ENCODE measurements around the gene ADAM8. TPM values are rescaled to one million over a fixed set of nuclear protein-coding genes. Genes with fewer than 3 reads are reported as not detected.

Gene ADAM8
- total RNA-seq, 1 experiment from 2014 or later, result 16.8 TPM

GRCh38 chr10:133315847-133316246, 39.2 kb upstream of the ADAM8 start:
- no peaks in the 10 kb centered on the region; the same call in 1 of the 2 replicates for H3K36me3 ChIP-seq (ENCODE audit: control insufficient read depth, insufficient read depth, low read length)
- H3K4me3 ChIP-seq (ENCODE audit: low read depth, low read length), result no peak overlapping the region
- no peaks in the 10 kb centered on the region for H3K27me3 ChIP-seq (replicated peaks; ENCODE audit: control insufficient read depth, insufficient read depth, low read length)
- H3K4me1 ChIP-seq, result peaks cover 7% of the 10 kb centered on the region
- Mint-ChIP-seq H3K36me3 (ENCODE audit: insufficient read depth, unreplicated experiment) (peaks cover 21% of the 10 kb centered on the region), H3K9me3 (ENCODE audit: unreplicated experiment) (peaks cover 12% of the 10 kb centered on the region), H3K27me3 (ENCODE audit: insufficient read depth, unreplicated experiment) (peaks cover 3% of the 10 kb centered on the region), H3K27ac (ENCODE audit: unreplicated experiment) (no peak overlapping the region), H3K4me1 (ENCODE audit: low read depth, unreplicated experiment) (peaks cover 7% of the 10 kb centered on the region), H3K4me3 (ENCODE audit: unreplicated experiment) (no peak overlapping the region)
- TF ChIP-seq CTCF (IDR thresholded peaks at IDR 0.05; ENCODE audit: insufficient read depth in 1 of 2, low read depth in 1 of 2, low read length in 1 of 2, severe bottlenecking in 1 of 2, unreplicated experiment in 1 of 2), result no peak
- DNase-seq, result no peak
- no TSS peak for BruUV-seq (replicated peaks)
- POLR2A ChIA-PET, result interaction anchor here (1.2 kb wide), 1 partner anchor 42 kb away, joined by 3 read pairs; the partner anchor contains the start of gene FUOM
- H3K9me3 ChIP-seq, result peaks cover 9% of the 10 kb centered on the region
- intact Hi-C loops (cut with micrococcal nuclease; ENCODE audit: unreplicated experiment), result no loop called here
- CTCF ChIA-PET, result no interaction called here

GRCh38 chr10:133314911-133315310, 38.2 kb upstream of the ADAM8 start:
- Mint-ChIP-seq H3K27me3 (ENCODE audit: insufficient read depth, unreplicated experiment) (peaks cover 3% of the 10 kb centered on the region), H3K36me3 (ENCODE audit: insufficient read depth, unreplicated experiment) (peaks cover 27% of the 10 kb centered on the region), H3K9me3 (ENCODE audit: unreplicated experiment) (peaks cover 4% of the 10 kb centered on the region), H3K4me3 (ENCODE audit: unreplicated experiment) (no peak overlapping the region), H3K27ac (ENCODE audit: unreplicated experiment) (no peak overlapping the region), H3K4me1 (ENCODE audit: low read depth, unreplicated experiment) (peaks cover 7% of the 10 kb centered on the region)
- H3K4me3 ChIP-seq (ENCODE audit: low read depth, low read length), result no peak overlapping the region
- H3K9me3 ChIP-seq, result no peaks in the 10 kb centered on the region
- BruUV-seq (replicated peaks), result no TSS peak
- no peaks in the 10 kb centered on the region for H3K27me3 ChIP-seq (replicated peaks; ENCODE audit: control insufficient read depth, insufficient read depth, low read length)
- TF ChIP-seq CTCF (IDR thresholded peaks at IDR 0.05; ENCODE audit: insufficient read depth in 1 of 2, low read depth in 1 of 2, low read length in 1 of 2, severe bottlenecking in 1 of 2, unreplicated experiment in 1 of 2), result no peak
- H3K4me1 ChIP-seq, result peaks cover 7% of the 10 kb centered on the region
- ChIA-PET POLR2A (interaction anchor here (1.2 kb wide), 1 partner anchor 43 kb away, joined by 3 read pairs; the partner anchor contains the start of gene FUOM), CTCF (interaction anchor here (1.1 kb wide), 1 partner anchor 15 kb away, joined by 3 read pairs; no protein-coding TSS in a partner anchor)
- peaks cover 1% of the 10 kb centered on the region for H3K36me3 ChIP-seq (ENCODE audit: control insufficient read depth, insufficient read depth, low read length)
- intact Hi-C loops (cut with micrococcal nuclease; ENCODE audit: unreplicated experiment), result no loop called here
- no peak for DNase-seq

- no peak for TF ChIP-seq CTCF (IDR thresholded peaks at IDR 0.05; ENCODE audit: insufficient read depth in 1 of 2, low read depth in 1 of 2, low read length in 1 of 2, severe bottlenecking in 1 of 2, unreplicated experiment in 1 of 2)
- H3K36me3 Mint-ChIP-seq (ENCODE audit: insufficient read depth, unreplicated experiment), result peaks cover 39% of the 10 kb centered on the region
- POLR2A ChIA-PET, result no interaction called here
- H3K4me1 Mint-ChIP-seq (ENCODE audit: low read depth, unreplicated experiment), result no peaks in the 10 kb centered on the region
- H3K27me3 ChIP-seq (replicated peaks; ENCODE audit: control insufficient read depth, insufficient read depth, low read length), result no peaks in the 10 kb centered on the region
- no peaks in the 10 kb centered on the region for H3K9me3 Mint-ChIP-seq (ENCODE audit: unreplicated experiment)
- H3K4me1 ChIP-seq, result no peaks in the 10 kb centered on the region
- H3K27ac Mint-ChIP-seq (ENCODE audit: unreplicated experiment), result no peak overlapping the region
- no peak overlapping the region for H3K4me3 Mint-ChIP-seq (ENCODE audit: unreplicated experiment)
- peaks cover 5% of the 10 kb centered on the region for H3K36me3 ChIP-seq (ENCODE audit: control insufficient read depth, insufficient read depth, low read length)
- no peaks in the 10 kb centered on the region for H3K27me3 Mint-ChIP-seq (ENCODE audit: insufficient read depth, unreplicated experiment)
- BruUV-seq (replicated peaks), result no TSS peak
- DNase-seq, result no peak
- CTCF ChIA-PET, result no interaction called here
- H3K9me3 ChIP-seq, result no peaks in the 10 kb centered on the region
- intact Hi-C loops (cut with micrococcal nuclease; ENCODE audit: unreplicated experiment), result no loop called here
- H3K4me3 ChIP-seq (ENCODE audit: low read depth, low read length), result no peak overlapping the region
Measured at GRCh38 chr10:133313192-133313591, 36.5 kb upstream of the ADAM8 start.
